Gastrocnemius medialis (tissue), 4 donors: ENCODE results near the gene ANKRD27.
A peak's percentile ranks its signal among the peaks of the same experiment; 100 is the strongest.

ENCODE experiments used
- CTCF ChIP-seq, 5 experiments: fragments of 450-650 bp in 3 of 5; fragments of 200-600 bp in 2 of 5; sonication (generic) in 2 of 5; IDR thresholded peaks in 4 of 5; conservative IDR thresholded peaks in 1 of 5; 1 replicate in 4 of 5; 2 replicates in 1 of 5; pipeline ENCODE4 v1.5.1; 2016 to 2019; ENCODE audit warnings: antibody characterized with exemption in 5 of 5, mild to moderate bottlenecking in 3 of 5, moderate library complexity in 3 of 5
- POLR2A ChIP-seq, 2 donors: fragments of 450-650 bp; IDR thresholded peaks; one replicate each; pipeline ENCODE4 v1.6.1; 2017; ENCODE audit warnings: antibody characterized with exemption in 2 of 2, mild to moderate bottlenecking in 2 of 2, moderate library complexity in 2 of 2

GRCh38 chr19:32676186-32676894 lies 1.4 kb upstream of the ANKRD27 start:
- TF ChIP-seq CTCF (IDR thresholded peaks at IDR 0.05 in 4 of 5, conservative IDR thresholded peaks at IDR 0.05 in 1 of 5) (peak in 2 of 5 experiments; percentile 27 to 37), POLR2A (IDR thresholded peaks at IDR 0.05) (no peak)
